HAP-1 (cell line): Measurements from ENCODE around the gene MAGEF1.

Experiments
- DNase-seq, 2 experiments: peaks; one replicate each; pipeline ENCODE4 v3.0.0-alpha.2; 2016 to 2020; ENCODE audit warnings: low spot score in 2 of 2
- H3K27me3 ChIP-seq: fragments of 250-450 bp; sonication (Bioruptor Pico); 2 replicates; pipeline ENCODE4 v1.5.1; 2020; ENCODE audit warnings: low read depth, mild to moderate bottlenecking, moderate library complexity
- H3K36me3 ChIP-seq: fragments of 250-450 bp; sonication (Bioruptor Pico); replicated peaks from 2 replicates; pipeline ENCODE4 v1.5.1; 2020; ENCODE audit warnings: mild to moderate bottlenecking
- H3K4me1 ChIP-seq: fragments of 250-450 bp; sonication (Bioruptor Pico); 2 replicates; pipeline ENCODE4 v1.5.1; 2020; ENCODE audit warnings: mild to moderate bottlenecking
- H3K4me3 ChIP-seq: fragments of 250-450 bp; sonication (Bioruptor Pico); 2 replicates; pipeline ENCODE4 v1.5.1; 2020; ENCODE audit warnings: mild to moderate bottlenecking, moderate library complexity
- H3K9me3 ChIP-seq: fragments of 250-450 bp; sonication (Bioruptor Pico); 2 replicates; pipeline ENCODE4 v1.5.1; 2020; ENCODE audit warnings: mild to moderate bottlenecking, moderate library complexity
- in situ Hi-C: fragments of 300-500 bp; cut with MboI; formaldehyde crosslinking; loops from 3 replicates; pipeline ENCODE4 v1.14.3; 2020; ENCODE audit warnings: low sequenced_read_pairs, inconsistent platforms, mixed read lengths

Gene MAGEF1

DNA sequence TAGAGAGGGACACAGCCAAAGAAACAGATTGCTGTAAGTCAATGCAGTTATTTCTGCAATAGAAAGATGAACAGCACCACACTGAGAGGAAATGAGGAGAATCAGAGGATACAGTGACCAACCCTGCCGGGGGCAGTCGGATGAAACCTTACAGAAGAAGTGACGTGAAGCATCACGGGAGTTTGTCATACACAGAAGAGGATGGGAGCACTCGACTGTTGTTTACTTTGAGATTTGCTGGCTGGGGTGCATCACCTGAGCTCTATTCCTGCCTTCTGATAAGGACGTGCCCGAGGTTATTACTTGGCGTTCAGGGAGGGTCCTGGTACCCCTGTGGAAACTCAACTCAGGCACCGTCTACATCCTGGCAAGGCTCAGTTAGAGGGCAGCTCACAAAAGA, 45.4 kb downstream of the MAGEF1 start:
- H3K4me3 ChIP-seq, result no peak overlapping the region
- DNase-seq, result no peak
- H3K27me3 ChIP-seq, result no peaks in the 10 kb centered on the region
- in situ Hi-C loops, result no loop called here
- H3K36me3 ChIP-seq, result no peaks in the 10 kb centered on the region
- H3K9me3 ChIP-seq, result no peaks in the 10 kb centered on the region
- H3K4me1 ChIP-seq, result no peaks in the 10 kb centered on the region

DNA sequence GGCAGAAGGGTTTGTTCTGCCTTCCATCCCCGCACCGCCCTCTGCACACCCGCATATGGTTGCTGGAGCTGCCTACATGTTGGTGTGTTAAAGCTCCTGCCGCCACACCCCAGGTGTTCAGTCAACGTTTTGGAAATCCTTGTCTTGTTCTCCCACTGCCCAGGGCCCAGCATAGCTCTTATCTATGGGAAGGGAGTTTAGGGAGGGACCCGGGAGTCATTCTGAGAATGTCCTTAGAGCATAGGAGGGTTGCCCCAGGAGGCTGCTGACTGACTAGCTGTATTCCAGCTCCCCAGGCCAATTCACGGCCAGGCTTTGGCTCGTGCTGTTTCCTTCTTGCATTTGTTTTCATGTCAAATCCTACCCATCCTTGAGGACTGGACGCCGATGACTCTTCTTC, 46.8 kb downstream of the MAGEF1 start:
- Histone ChIP-seq H3K27me3 (no peaks in the 10 kb centered on the region), H3K4me3 (no peak overlapping the region), H3K4me1 (no peaks in the 10 kb centered on the region), H3K36me3 (no peaks in the 10 kb centered on the region), H3K9me3 (no peaks in the 10 kb centered on the region)
- in situ Hi-C loops, result no loop called here
- no peak for DNase-seq

DNA sequence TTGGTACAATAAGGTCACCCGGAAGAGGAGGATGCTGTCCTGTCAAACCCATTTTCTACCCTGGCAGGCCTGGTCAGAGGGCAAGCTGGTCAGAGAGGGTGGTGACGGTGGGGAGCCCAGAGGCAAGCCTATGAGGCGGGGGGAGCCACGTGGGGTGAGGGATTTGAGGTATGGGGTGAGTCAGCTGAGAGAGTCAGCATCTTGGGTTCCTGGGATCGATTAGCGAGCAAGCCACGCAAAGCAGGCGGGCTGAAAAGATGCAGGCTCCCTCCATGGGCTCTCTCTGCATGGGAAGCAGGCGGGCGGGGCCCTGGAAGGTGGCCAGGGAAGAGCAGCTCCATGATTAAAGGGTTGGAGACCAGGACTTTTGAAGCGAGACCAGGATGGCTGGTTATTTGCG, 48.1 kb downstream of the MAGEF1 start:
- no peaks in the 10 kb centered on the region for H3K27me3 ChIP-seq
- no peaks in the 10 kb centered on the region for H3K36me3 ChIP-seq
- in situ Hi-C loops, result no loop called here
- DNase-seq, result no peak
- H3K4me3 ChIP-seq, result no peak overlapping the region
- H3K9me3 ChIP-seq, result no peaks in the 10 kb centered on the region
- H3K4me1 ChIP-seq, result no peaks in the 10 kb centered on the region; the same call in 1 of the 2 replicates

DNA sequence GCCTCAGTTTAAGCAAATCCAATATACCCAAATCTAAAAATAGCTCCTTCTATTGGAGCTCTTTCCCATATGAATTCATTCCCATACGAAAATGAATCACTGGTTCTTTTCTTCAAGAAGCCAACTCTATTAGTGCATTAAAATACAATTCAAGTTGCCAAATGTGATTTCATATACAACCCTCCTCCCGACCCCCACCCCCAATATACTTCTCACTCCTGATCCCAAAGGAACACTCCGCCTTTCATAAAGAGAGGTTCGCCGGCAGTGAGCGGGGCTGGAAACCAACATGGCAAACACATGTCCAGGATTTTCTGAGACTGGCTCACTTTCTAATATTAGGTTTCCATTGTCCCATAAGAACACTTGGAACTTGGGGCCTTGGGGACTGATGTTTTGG, 48.5 kb downstream of the MAGEF1 start:
- H3K4me3 ChIP-seq, result no peak overlapping the region
- DNase-seq, result no peak
- H3K4me1 ChIP-seq, result no peaks in the 10 kb centered on the region; the same call in 1 of the 2 replicates
- in situ Hi-C loops, result no loop called here
- no peaks in the 10 kb centered on the region for H3K9me3 ChIP-seq
- H3K27me3 ChIP-seq, result no peaks in the 10 kb centered on the region
- no peaks in the 10 kb centered on the region for H3K36me3 ChIP-seq

DNA sequence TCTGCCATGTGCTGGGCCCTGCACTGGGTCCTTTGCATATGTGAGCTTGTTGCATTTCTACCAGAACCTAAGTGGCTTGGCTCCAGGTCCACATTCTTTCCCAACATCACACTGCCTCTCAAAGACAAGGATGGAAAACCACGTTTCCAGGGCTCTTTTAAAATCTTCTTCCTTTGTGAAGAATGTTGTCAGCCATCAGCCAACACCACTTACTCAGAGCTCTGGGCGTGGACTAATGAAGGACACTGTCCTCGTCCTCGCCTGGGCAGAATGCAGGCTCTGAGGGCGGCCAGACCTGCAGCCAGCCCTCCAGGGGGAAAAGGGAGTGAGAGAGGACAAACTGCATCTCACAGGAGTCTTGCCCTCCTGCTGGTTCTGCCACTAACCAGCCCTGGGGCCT, 49.7 kb downstream of the MAGEF1 start:
- no peaks in the 10 kb centered on the region for H3K9me3 ChIP-seq
- H3K27me3 ChIP-seq, result no peaks in the 10 kb centered on the region
- no peak overlapping the region for H3K4me3 ChIP-seq
- H3K36me3 ChIP-seq, result no peaks in the 10 kb centered on the region
- DNase-seq, result no peak
- H3K4me1 ChIP-seq, result no peaks in the 10 kb centered on the region; the same call in 1 of the 2 replicates
- in situ Hi-C loops, result no loop called here

DNA sequence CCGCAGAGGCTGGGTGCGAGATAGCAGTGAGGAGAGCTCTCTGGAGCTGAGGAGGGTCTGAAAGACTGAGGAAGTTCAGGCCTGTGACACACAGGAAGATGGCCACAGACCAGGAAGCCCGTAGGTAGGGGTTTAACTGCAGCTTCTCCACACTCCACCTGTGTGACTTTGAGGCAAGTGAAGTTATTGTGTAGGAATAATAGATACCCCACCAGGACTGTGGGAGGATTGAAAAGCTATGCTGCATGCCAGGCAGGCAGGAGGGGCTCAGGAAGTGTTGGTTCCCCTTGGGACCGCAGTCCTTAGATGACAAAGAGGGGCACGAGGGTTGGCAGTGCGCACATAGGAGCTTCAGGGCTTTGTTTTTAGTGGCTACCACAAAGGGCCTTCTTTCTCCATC, 50.9 kb downstream of the MAGEF1 start:
- H3K27me3 ChIP-seq, result no peaks in the 10 kb centered on the region
- in situ Hi-C loops, result no loop called here
- no peaks in the 10 kb centered on the region; the same call in none of the 2 replicates for H3K4me1 ChIP-seq
- no peaks in the 10 kb centered on the region for H3K36me3 ChIP-seq
- no peak overlapping the region for H3K4me3 ChIP-seq
- DNase-seq, result no peak
- no peaks in the 10 kb centered on the region for H3K9me3 ChIP-seq
